PFSK-1 (cell line): Measurements from ENCODE around the gene CACYBP.

ENCODE experiments used
- POLR2AphosphoS5 ChIP-seq: IDR thresholded peaks from 2 replicates; pipeline ENCODE4 v1.6.1; 2012; ENCODE audit warnings: low read depth, mild to moderate bottlenecking, control low read depth, low read length, moderate library complexity
- REST ChIP-seq, 2 experiments: IDR thresholded peaks; 2 replicates each; pipeline versions ENCODE4 v1.6.1 to v1.8.0; 2011 to 2012; ENCODE audit warnings: low read depth in 2 of 2, low read length in 2 of 2, control low read depth in 1 of 2, inconsistent platforms in 1 of 2, mild to moderate bottlenecking in 1 of 2, moderate library complexity in 1 of 2; ENCODE audit not compliant: insufficient read depth in 1 of 2
- TAF1 ChIP-seq: IDR thresholded peaks from 2 replicates; pipeline ENCODE4 v1.6.1; 2012; ENCODE audit warnings: low read length, control low read depth, borderline replicate concordance; ENCODE audit not compliant: insufficient read depth

- no peak for TF ChIP-seq REST (IDR thresholded peaks at IDR 0.05; ENCODE audit: insufficient read depth in 1 of 2, low read depth in 2 of 2, low read length in 2 of 2)
- no peak for TF ChIP-seq TAF1
- TF ChIP-seq POLR2AphosphoS5 = no peak
Observed at GRCh38 chr1:174954671-174955669, 44.8 kb upstream of the CACYBP start.
